ENCODE measurements around the gene ZMYM4.

DNA sequence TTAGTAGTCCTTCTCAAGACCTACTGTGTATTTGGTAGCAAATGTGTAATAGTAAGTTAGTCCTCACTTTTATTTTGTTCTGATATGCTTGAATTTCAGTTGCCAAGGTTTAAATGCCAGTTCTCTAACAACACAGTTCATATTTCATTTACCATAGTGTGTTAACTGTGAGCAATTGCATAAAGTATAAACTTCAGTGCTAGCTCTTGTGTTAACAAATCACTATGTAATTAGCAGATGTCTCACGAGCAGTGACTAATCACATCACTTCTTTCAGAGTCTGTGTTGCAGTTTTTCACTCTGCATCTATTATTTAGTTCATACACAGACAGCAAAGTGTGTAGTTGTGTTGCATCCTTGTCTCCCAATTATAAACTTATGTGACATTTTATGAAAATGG lies 47.8 kb downstream of the ZMYM4 start:
- TF ChIP-seq CTCF (IDR thresholded peaks at IDR 0.05; ENCODE audit: low read depth, low read length, poor library complexity, severe bottlenecking) (no peak), EZH2phosphoT487 (IDR thresholded peaks at IDR 0.05; ENCODE audit: borderline replicate concordance, low read length) (no peak)
